Breast epithelium (tissue), 3 donors: ENCODE data around the gene DSCAML1.

Experiments
- CTCF ChIP-seq, 3 donors: fragments of 450-650 bp; IDR thresholded peaks; one replicate each; pipeline ENCODE4 v1.5.1; 2016 to 2017; ENCODE audit warnings: antibody characterized with exemption in 3 of 3, mild to moderate bottlenecking in 3 of 3, moderate library complexity in 3 of 3
- POLR2AphosphoS5 ChIP-seq, 3 donors: sonication (generic); formaldehyde crosslinking; IDR thresholded peaks; one replicate each; pipeline ENCODE4 v1.6.1; 2017; ENCODE audit warnings: antibody characterized with exemption in 3 of 3

DNA sequence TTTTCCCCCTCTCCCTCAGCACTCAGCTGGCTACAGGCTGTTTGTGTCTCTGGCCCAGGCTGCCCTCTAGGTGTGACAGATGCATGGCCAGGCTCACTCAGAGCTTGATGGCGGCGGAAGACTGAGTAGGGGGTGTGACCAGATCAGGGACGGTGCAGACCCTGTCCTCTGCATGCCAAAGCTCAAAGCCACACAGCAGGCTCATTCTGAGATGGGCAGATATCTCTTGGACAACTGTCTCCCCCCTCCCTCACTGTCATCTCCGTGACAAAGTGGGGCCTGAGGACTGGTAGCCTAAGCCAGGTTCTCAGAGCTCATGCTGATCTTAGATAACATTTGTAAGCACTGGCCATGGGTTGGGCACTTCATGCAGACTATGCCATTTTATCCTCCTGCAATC is 231.3 kb downstream of the DSCAML1 start:
- TF ChIP-seq CTCF (IDR thresholded peaks at IDR 0.05) (no peak), POLR2AphosphoS5 (IDR thresholded peaks at IDR 0.05) (no peak)
